Cardiac fibroblast (primary cell): ENCODE data around the gene CASKIN1.

Experiments used
- DNase-seq, 2 donors: peaks; one replicate each; pipeline versions ENCODE4 v3.0.0 to v3.0.0-alpha.2; 2010; ENCODE audit warnings: low read depth in 2 of 2
- H3K4me3 ChIP-seq, 2 donors: replicated peaks in 1 of 2; 1 replicate in 1 of 2; 2 replicates in 1 of 2; pipeline ENCODE4 v1.5.1; 2011; ENCODE audit warnings: low read depth in 2 of 2, low read length in 2 of 2, mild to moderate bottlenecking in 2 of 2, moderate library complexity in 1 of 2
- TF ChIP-seq, protein P1 (sequence below): IDR thresholded peaks from one replicate; pipeline ENCODE4 v1.5.1; 2011; ENCODE audit warnings: low read depth, mild to moderate bottlenecking, low read length, inconsistent platforms

The CASKIN1 gene

DNA sequence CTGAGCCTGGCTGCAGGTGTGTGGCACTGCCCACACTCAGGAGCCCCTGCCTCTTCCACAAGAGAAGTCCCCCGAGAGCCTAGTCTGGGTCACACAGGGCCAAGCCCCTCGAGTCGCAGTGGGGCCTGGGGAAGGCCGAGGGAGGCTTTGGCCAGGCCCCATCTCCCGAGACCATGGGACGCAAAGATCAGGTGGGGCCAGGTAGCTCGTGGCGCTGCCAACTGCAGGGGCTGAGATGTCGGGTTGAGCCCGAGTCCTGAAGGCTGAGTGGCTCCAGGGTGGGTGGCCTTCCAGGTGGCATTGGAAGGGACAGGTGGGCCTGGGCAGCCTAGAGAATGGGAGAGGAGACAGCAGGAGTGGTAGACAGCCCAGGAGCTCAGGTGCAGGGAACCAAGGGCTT lies 34.5 kb downstream of the CASKIN1 start:
- H3K4me3 ChIP-seq, result no peak overlapping the region
- TF ChIP-seq, protein P1, sequence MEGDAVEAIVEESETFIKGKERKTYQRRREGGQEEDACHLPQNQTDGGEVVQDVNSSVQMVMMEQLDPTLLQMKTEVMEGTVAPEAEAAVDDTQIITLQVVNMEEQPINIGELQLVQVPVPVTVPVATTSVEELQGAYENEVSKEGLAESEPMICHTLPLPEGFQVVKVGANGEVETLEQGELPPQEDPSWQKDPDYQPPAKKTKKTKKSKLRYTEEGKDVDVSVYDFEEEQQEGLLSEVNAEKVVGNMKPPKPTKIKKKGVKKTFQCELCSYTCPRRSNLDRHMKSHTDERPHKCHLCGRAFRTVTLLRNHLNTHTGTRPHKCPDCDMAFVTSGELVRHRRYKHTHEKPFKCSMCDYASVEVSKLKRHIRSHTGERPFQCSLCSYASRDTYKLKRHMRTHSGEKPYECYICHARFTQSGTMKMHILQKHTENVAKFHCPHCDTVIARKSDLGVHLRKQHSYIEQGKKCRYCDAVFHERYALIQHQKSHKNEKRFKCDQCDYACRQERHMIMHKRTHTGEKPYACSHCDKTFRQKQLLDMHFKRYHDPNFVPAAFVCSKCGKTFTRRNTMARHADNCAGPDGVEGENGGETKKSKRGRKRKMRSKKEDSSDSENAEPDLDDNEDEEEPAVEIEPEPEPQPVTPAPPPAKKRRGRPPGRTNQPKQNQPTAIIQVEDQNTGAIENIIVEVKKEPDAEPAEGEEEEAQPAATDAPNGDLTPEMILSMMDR, result no peak
- no peak for DNase-seq

DNA sequence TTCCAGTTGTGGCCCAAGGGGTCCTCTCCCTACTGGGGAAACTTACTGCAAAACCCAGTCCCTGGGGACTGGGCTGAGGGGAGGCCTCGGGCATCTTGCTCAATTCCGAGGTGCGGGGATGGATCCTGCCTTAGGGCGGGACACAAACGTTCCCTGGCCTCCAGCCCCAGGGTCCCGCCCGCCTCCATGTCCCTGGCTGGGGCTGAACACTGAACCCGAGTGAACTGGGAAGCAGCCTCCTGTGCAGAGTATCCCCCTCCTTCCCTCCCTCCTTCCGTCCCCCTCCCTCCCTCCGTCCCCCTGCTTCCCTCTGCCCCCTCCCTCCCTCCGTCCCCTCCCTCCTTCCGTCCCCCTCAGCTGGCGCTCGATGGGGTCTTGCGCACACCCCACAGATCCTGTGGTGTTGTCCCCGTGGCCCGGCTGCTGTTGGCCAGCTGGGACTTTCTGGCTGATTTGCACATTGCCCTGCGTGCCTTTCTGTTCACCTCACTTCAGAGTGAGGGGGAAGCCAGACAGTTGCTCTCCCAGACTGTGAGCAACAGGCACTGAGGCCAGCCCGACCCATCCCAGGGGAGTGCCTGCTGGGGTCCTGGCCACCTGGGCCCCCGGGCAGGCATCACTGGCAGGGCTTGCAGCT lies 35.4 kb downstream of the CASKIN1 start:
- TF ChIP-seq, protein P1, result no peak
- peak; percentile 61 to 82 for DNase-seq
- peak overlapping the region in 1 of 2 donors; percentile 14 for H3K4me3 ChIP-seq

DNA sequence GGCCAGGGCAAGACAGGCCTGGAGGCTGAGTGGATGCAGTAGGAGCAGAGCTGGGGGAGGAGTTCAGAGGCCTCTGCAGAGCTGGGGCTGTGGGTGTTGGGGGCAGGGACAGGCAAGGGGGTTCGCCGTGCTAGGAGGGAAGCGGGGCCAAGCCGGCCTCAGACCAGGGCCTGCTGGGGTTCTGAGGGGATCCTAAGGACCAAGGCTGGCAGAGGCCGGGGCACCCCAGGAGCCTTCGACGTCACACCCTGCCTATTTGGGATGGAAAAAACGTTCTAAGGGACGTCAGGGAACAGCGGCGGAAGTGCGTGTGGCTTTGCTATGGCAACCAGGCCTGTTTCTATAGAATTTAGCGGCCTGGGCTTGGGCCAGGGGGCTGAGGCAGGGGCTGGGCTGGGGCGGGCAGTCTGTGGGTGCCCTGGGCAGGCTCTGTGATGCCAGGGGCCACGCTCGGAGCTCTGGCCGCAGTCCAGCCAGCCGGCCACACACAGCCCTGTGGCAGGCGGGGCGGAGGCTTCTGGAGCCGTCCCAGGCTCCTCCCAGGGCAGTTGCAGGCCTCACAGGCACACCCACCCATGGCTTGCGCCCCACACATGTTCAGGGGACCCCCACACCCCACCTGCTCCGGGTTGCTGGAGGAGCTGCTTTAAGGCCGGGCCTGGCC lies 37.1 kb downstream of the CASKIN1 start:
- H3K4me3 ChIP-seq, result no peak overlapping the region
- peak; percentile 57 to 87 for DNase-seq
- TF ChIP-seq, protein P1, result no peak

DNA sequence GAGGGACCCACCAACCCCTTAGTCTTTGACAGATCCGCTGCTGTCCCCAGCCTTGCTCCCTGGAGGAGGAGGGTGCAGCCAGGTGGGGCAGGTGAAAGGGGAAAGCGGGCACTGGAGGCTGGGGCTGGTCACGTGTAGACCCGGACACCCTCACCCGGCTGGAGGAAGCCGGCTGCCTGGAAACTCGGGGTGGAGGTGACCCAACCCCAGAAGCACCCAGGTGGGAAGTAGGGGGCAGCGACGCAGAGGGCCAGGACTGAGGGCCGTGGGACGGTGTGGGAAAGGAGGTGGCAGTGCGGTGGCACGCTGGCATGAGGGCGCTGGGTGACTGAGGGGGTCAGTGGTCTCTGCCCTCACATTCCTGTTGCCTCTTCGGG lies 38.2 kb downstream of the CASKIN1 start:
- TF ChIP-seq, protein P1, result no peak
- no peak overlapping the region for H3K4me3 ChIP-seq
- no peak for DNase-seq

DNA sequence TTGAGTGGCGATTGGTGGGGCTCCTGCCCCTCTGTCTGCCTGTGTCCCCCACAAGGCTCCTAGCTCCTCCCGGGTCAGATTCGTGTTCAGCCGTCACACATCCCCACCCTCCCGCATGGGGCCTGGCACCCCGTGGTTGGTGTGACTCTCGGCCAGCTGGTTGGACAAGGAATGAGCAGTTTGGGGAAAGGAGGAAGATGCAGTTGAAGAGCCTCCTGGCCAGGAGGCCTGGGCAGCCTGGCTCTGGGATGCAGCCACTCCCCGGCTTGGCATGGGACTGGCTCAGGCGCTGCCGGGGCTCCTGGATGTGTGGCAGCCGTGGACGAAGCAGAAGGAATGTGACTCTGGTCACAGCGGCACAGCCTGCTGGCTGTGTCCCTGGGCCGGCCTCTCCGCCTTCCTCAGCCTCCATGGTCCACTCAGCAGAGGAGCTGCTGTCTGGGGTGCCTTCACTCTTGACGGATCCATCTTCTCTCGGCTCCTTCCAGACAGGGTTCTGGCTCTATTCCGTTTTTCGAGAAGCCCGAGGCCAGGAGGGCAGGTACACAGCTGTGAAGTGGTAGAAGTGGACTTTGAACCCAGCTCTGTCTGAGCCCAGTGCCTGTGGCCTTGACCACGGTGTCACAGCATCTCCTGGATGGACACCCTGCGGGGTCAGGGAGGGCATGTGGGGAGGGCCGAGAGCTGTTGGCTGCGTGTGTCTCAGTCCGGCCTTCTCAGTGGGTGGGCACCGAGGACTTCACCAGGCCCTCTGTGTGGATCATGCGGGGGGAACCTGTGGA lies 38.7 kb downstream of the CASKIN1 start:
- no peak for DNase-seq
- TF ChIP-seq, protein P1, result no peak
- peak overlapping the region in 1 of 2 donors; percentile 88 for H3K4me3 ChIP-seq

DNA sequence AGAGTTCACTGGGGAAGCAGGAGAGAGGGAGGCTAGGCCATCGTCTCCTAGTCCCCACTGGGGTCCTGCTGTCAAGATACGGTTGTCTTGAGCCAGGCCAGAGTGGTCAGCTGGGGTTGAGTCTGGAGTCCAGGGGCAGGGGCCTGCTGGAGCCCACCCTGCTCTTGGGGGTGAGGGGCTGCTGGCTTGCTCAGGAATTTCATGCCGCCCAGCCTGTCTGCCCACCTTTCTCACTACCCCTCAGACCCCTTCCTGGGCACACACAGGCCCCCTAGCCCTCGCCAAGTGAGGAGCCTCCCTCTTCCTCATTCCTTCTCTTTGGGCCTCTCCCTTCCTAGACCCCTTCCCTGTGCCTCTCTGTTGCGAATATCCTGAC lies 39.6 kb downstream of the CASKIN1 start:
- no peak for DNase-seq
- TF ChIP-seq, protein P1, result no peak
- peak overlapping the region; percentile 88 for H3K4me3 ChIP-seq
